IPS-20b (cell line): ENCODE data around the gene IGFBP2.

ENCODE experiments used
- H3K27ac ChIP-seq: one replicate; pipeline ENCODE4 v1.5.1; 2013; ENCODE audit warnings: low read length
- H3K27me3 ChIP-seq: 2 replicates; pipeline ENCODE4 v1.6.1; 2013; ENCODE audit warnings: mild to moderate bottlenecking, low read length, inconsistent platforms; ENCODE audit not compliant: insufficient read depth
- H3K36me3 ChIP-seq: 2 replicates; pipeline ENCODE4 v1.6.1; 2013; ENCODE audit warnings: low read depth, mild to moderate bottlenecking, inconsistent platforms, low read length, moderate library complexity; ENCODE audit not compliant: insufficient read depth
- H3K4me1 ChIP-seq: 2 replicates; pipeline ENCODE4 v1.6.1; 2013; ENCODE audit warnings: mild to moderate bottlenecking, control low read depth, inconsistent platforms, low read length, moderate library complexity; ENCODE audit not compliant: insufficient read depth
- H3K4me3 ChIP-seq: 2 replicates; pipeline ENCODE4 v1.5.1; 2013; ENCODE audit warnings: mild to moderate bottlenecking, low read length, inconsistent platforms
- H3K9ac ChIP-seq: 2 replicates; pipeline ENCODE4 v1.6.1; 2013; ENCODE audit warnings: low read depth, mild to moderate bottlenecking, inconsistent platforms, low read length, moderate library complexity
- H3K9me3 ChIP-seq: 2 replicates; pipeline ENCODE4 v1.6.1; 2013; ENCODE audit warnings: mild to moderate bottlenecking, low read depth, low read length, inconsistent platforms; ENCODE audit not compliant: insufficient read depth

Gene IGFBP2

GRCh38 chr2:216659276-216659675 is 26.1 kb downstream of the IGFBP2 start:
- H3K9me3 ChIP-seq, result no peaks in the 10 kb centered on the region
- H3K27me3 ChIP-seq, result no peaks in the 10 kb centered on the region
- H3K36me3 ChIP-seq, result peaks cover 56% of the 10 kb centered on the region
- no peak overlapping the region for H3K9ac ChIP-seq
- no peak overlapping the region for H3K4me3 ChIP-seq
- no peaks in the 10 kb centered on the region for H3K4me1 ChIP-seq
- H3K27ac ChIP-seq, result no peak overlapping the region

- Histone ChIP-seq H3K9me3 (no peaks in the 10 kb centered on the region), H3K4me1 (peaks cover 3% of the 10 kb centered on the region; the same call in 1 of the 2 replicates), H3K4me3 (no peak overlapping the region), H3K27me3 (no peaks in the 10 kb centered on the region), H3K9ac (no peak overlapping the region), H3K27ac (no peak overlapping the region), H3K36me3 (peaks cover 64% of the 10 kb centered on the region)
Observed at GRCh38 chr2:216660496-216660895, 27.3 kb downstream of the IGFBP2 start.

- Histone ChIP-seq H3K27ac (no peak overlapping the region), H3K9me3 (no peaks in the 10 kb centered on the region), H3K9ac (no peak overlapping the region), H3K36me3 (peaks cover 62% of the 10 kb centered on the region), H3K27me3 (no peaks in the 10 kb centered on the region), H3K4me1 (peaks cover 7% of the 10 kb centered on the region; the same call in 1 of the 2 replicates), H3K4me3 (no peak overlapping the region)
Observed at GRCh38 chr2:216661051-216661450, 27.8 kb downstream of the IGFBP2 start.

GRCh38 chr2:216661639-216662375 is 28.6 kb downstream of the IGFBP2 start:
- no peaks in the 10 kb centered on the region for H3K9me3 ChIP-seq
- H3K27me3 ChIP-seq, result no peaks in the 10 kb centered on the region
- H3K36me3 ChIP-seq, result peaks cover 59% of the 10 kb centered on the region
- H3K27ac ChIP-seq, result no peak overlapping the region
- H3K4me3 ChIP-seq, result no peak overlapping the region
- no peak overlapping the region for H3K9ac ChIP-seq
- H3K4me1 ChIP-seq, result peaks cover 11% of the 10 kb centered on the region; the same call in 1 of the 2 replicates

- peaks cover 56% of the 10 kb centered on the region for H3K36me3 ChIP-seq
- no peak overlapping the region for H3K9ac ChIP-seq
- no peaks in the 10 kb centered on the region for H3K9me3 ChIP-seq
- H3K4me1 ChIP-seq, result peaks cover 11% of the 10 kb centered on the region; the same call in 1 of the 2 replicates
- no peak overlapping the region for H3K4me3 ChIP-seq
- H3K27me3 ChIP-seq, result no peaks in the 10 kb centered on the region
- no peak overlapping the region for H3K27ac ChIP-seq
Observed at GRCh38 chr2:216663106-216663505, 29.9 kb downstream of the IGFBP2 start.

- H3K4me1 ChIP-seq, result peaks cover 11% of the 10 kb centered on the region; the same call in 1 of the 2 replicates
- no peak overlapping the region for H3K9ac ChIP-seq
- H3K9me3 ChIP-seq, result no peaks in the 10 kb centered on the region
- H3K27me3 ChIP-seq, result no peaks in the 10 kb centered on the region
- H3K36me3 ChIP-seq, result peaks cover 53% of the 10 kb centered on the region
- H3K4me3 ChIP-seq, result no peak overlapping the region
- H3K27ac ChIP-seq, result no peak overlapping the region
Observed at GRCh38 chr2:216663846-216664245, 30.6 kb downstream of the IGFBP2 start.

GRCh38 chr2:216664593-216665034 is 31.4 kb downstream of the IGFBP2 start:
- no peak overlapping the region for H3K9ac ChIP-seq
- H3K9me3 ChIP-seq, result no peaks in the 10 kb centered on the region
- no peak overlapping the region for H3K4me3 ChIP-seq
- no peaks in the 10 kb centered on the region for H3K27me3 ChIP-seq
- peaks cover 11% of the 10 kb centered on the region; the same call in 1 of the 2 replicates for H3K4me1 ChIP-seq
- H3K36me3 ChIP-seq, result peaks cover 49% of the 10 kb centered on the region
- H3K27ac ChIP-seq, result no peak overlapping the region

GRCh38 chr2:216665242-216665641 is 32.0 kb downstream of the IGFBP2 start:
- Histone ChIP-seq H3K9ac (no peak overlapping the region), H3K27ac (no peak overlapping the region), H3K4me3 (no peak overlapping the region), H3K9me3 (no peaks in the 10 kb centered on the region), H3K4me1 (peaks cover 11% of the 10 kb centered on the region; the same call in 1 of the 2 replicates), H3K27me3 (no peaks in the 10 kb centered on the region), H3K36me3 (peaks cover 45% of the 10 kb centered on the region)

- Histone ChIP-seq H3K27me3 (no peaks in the 10 kb centered on the region), H3K4me3 (no peak overlapping the region), H3K27ac (no peak overlapping the region), H3K4me1 (peaks cover 11% of the 10 kb centered on the region; the same call in 1 of the 2 replicates), H3K36me3 (peaks cover 40% of the 10 kb centered on the region), H3K9ac (peak overlapping the region; percentile 5; the same call in 1 of the 2 replicates), H3K9me3 (no peaks in the 10 kb centered on the region)
Observed at GRCh38 chr2:216665717-216666116, 32.5 kb downstream of the IGFBP2 start.

GRCh38 chr2:216666461-216667233 is 33.4 kb downstream of the IGFBP2 start:
- Histone ChIP-seq H3K4me3 (no peak overlapping the region), H3K9ac (no peak overlapping the region), H3K9me3 (no peaks in the 10 kb centered on the region), H3K27me3 (no peaks in the 10 kb centered on the region), H3K36me3 (peaks cover 31% of the 10 kb centered on the region), H3K27ac (no peak overlapping the region), H3K4me1 (peaks cover 11% of the 10 kb centered on the region; the same call in 1 of the 2 replicates)

GRCh38 chr2:216670266-216671080 is 37.3 kb downstream of the IGFBP2 start:
- Histone ChIP-seq H3K36me3 (no peaks in the 10 kb centered on the region), H3K9ac (no peak overlapping the region), H3K9me3 (no peaks in the 10 kb centered on the region), H3K27me3 (no peaks in the 10 kb centered on the region), H3K27ac (no peak overlapping the region), H3K4me3 (no peak overlapping the region), H3K4me1 (peaks cover 8% of the 10 kb centered on the region; the same call in 1 of the 2 replicates)
